RCC 7860 (cell line): ENCODE measurements around the gene RPL41.
A peak's percentile ranks its signal among the peaks of the same experiment; 100 is the strongest.

Experiments used
- DNase-seq: peaks from one replicate; pipeline ENCODE4 v3.0.0-alpha.2; 2015; ENCODE audit warnings: low spot score
- FAIRE-seq: peaks from 2 replicates; lab custom pipeline; 2012; peaks lifted over from hg19 to GRCh38; lab: Jason Lieb, UNC

The RPL41 gene

DNA sequence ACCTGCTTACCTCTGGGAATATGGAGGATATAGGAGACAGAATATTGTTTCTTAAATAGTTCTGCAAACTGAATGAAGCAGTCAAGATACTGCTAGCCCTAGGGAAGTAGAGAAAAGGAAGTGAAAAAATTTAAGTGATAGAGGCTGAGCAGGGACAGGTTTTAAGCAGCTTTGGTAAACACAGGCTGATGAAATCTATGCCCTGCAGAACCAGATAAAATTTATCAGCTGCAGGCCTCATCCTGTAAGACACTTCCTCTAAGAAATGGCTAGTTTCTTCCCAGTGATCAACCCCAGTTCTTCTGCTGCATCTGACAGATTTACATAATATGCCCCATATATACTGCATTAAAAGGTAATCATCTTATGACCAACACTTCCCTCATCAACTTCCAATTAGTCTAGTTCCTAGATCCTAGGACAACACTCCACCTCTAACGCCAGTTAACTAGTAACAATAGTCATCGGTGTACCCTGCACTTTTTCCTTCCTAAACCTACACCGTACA, 10.4 kb downstream of the RPL41 start:
- DNase-seq (no peak), FAIRE-seq (no peak)

DNA sequence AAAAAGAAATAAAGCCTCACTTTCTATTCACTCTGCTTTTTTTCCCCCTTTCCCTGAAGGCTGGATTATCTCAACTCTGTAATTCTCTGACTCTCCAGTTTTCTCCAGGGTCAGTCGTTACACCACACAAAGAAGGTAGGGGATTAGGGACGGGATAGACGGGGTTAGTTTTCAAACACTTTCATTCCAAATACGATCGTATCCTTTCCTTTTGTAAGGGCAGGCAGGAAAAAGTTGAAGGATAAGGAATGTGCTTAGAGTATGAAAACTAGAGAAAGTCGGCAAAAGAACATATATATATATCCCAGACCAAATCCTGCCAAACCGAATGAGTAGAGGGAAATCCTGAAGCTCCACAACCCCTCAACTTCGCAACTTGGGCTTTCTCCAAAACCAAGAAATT, 11.1 kb downstream of the RPL41 start:
- DNase-seq = no peak
- FAIRE-seq = no peak

DNA sequence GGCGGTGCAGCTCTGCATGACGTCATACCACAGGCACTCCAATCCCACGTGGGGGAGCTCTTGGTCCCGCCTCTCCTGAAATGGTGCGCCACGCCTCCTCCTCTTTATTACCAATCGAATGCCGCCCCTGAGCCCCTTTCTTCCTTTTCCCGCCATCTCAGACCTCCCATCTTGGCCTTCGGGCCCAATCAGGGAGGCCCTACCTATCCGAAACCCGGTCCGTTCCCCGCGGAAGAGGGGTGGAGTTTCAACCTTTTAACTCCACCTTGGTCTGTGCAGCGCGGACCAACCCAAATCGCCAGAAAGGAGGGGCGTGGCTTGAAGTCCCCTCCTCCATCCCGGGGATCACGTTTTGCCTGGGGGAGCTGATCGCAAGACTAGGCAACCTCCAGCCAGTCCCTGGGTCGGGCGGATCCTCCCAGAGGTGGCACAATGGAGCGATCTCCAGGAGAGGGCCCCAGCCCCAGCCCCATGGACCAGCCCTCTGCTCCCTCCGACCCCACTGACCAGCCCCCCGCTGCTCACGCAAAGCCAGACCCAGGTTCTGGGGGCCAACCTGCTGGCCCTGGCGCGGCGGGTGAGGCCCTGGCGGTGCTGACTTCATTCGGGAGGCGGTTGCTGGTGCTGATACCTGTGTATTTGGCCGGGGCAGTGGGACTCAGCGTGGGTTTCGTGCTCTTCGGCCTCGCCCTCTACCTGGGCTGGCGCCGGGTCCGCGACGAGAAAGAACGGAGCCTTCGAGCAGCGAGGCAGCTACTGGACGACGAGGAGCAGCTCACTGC, 11.6 kb downstream of the RPL41 start, which contains the start of gene ESYT1:
Gene ESYT1, plus strand, starts transcription at position 380 of the 782 bp plus-strand sequence. Its CDS starts 53 bp downstream, at position 433.
- DNase-seq (peak; percentile 97), FAIRE-seq (peak; percentile 92)

DNA sequence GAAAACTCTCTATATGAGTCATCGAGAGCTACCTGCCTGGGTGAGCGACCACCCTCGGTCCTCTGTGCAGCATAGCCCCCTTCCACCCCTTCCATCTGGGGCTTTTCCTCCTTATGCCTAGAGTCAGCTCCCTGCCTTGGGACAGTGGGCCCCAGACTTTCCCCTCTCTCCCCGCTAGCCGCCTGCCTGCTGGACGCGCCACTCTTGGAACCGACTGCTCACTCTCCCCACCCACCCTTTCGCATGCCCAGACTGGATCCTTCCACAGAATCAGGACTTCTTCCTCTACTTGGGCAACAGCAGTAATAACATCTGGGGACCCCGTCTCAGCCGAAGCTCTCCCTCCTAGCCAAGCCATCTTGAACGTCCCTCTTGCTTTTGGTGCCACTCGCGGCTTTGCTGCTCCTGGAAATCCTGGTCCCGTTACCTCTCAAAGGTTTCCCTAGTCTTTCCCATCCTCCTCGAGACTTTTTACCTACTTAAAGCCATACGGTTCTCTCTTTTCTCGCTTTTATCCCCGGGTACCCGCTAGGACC, 12.3 kb downstream of the RPL41 start:
- FAIRE-seq = no peak
- no peak for DNase-seq

DNA sequence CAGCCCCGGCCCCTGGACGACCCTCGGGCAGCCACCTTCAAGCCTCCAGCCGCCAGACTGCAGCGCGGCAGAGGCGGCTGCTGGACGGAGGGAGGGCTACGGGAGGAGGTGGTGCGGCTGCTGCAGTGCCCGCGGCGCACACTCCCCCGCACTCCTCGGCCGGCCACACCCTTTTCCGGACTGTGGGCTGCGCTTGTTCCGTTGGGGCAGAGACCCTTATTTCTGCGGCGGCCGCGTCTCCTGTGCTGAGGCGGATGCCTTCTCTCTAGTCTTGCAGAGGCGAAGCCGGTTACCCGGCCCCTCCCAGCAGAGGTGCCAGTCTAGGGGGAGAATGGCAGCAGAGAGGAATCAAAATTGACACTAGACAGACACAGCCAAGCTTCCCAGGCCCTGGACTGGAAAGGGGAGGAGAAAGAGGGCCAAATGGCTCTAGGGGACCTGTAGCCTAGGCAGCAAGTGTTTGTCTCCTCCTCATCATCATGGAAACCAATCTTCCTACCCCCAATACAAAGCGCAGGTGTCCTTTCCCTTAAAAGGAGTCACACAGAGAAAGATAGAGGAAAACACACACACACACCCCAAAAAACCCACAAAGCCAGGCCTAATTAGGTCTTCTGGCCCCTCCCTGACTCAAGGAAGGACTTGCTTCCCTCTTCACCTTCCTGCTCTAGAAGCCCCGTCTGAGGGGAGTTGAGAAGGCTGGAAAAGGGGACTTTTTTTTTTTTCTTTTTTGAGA, 12.9 kb downstream of the RPL41 start:
- FAIRE-seq (no peak), DNase-seq (peak; percentile 43)

DNA sequence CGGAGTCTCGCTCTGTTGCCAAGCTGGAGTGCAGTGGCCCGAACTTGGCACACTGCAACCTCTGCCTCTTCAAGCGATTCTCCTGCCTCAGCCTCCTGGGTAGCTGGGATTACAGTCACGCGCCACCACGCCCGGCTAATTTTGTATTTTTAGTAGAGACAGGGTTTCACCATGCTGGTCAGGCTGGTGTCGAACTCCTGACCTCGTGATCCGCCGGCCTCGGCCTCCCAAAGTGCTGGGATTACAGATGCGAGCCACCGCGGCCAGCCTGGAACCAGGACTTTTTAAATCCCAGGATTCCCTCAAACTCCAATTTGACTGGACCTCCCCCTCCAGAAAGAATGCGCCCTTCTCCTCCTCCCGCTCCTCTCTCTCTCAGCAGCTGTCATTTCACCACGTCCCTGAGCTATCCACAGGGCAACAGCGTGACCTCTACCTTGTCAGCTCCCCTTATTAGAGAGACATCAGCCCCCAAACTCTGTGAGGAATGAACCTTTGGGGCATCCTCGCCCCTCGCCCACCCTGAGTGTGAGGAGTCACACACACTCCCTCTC, 13.6 kb downstream of the RPL41 start:
- DNase-seq = no peak
- FAIRE-seq = no peak

DNA sequence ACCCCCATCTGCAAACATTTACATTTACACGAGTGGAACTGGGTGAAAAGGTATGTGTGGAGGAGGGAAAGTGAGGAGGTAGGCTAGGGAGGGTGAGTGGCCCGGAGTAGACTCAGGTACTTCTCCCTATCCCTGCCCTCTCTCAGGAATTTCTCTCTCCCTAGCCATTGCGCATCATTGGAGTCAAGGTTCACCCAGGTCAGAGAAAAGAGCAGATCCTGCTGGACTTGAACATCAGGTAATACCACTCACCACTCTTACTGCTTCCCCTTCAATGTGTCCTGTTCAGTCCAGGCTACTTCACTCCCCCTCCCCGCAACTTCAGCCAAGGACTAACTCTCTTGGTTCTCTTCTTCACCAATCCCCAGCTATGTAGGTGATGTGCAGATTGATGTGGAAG, 14.4 kb downstream of the RPL41 start:
- DNase-seq = no peak
- no peak for FAIRE-seq

DNA sequence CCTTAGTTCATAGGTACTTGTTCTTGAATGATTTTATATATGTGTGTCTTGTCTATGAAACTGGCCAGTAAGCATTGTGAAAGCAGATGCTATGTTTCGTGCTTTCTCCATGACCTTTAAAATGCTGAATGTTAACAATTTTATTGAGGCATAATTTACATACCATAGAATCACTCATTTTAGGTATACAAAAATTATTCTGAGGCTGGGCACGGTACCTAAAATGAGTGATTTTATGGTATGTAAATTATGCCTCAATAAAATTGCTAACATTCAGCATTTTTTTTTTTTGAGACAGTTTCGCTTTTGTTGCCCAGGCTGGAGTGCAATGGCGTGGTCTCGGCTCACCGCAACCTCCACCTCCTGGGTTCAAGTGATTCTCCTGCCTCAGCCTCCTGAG, 18.5 kb downstream of the RPL41 start:
- FAIRE-seq = no peak
- DNase-seq = no peak

DNA sequence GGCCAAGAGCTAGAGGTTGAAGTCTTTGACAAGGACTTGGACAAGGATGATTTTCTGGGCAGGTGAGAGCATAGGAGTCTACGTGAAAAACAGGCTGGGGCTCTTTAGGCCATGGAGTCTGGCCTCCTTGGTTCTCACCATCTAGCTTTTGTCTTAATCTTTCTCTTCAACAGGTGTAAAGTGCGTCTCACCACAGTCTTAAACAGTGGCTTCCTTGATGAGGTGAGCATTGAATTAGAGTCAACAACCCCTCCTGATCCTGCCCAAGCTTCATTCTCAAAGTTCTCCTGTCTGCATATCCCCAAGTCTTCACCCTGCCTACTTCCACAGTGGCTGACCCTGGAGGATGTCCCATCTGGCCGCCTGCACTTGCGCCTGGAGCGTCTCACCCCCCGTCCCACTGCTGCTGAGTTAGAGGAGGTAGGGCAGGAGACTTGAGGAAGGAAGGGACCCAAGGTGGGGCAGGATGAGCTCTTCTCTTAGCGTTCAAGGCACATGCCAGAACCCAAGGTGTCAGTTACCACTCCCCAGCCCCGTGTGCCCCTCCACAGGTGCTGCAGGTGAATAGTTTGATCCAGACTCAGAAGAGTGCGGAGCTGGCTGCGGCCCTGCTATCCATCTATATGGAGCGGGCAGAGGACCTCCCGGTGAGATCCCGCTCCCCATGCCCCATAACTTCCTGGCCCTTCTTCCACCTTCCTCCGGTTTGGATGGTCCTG, 21.6 kb downstream of the RPL41 start:
- DNase-seq (no peak), FAIRE-seq (no peak)

DNA sequence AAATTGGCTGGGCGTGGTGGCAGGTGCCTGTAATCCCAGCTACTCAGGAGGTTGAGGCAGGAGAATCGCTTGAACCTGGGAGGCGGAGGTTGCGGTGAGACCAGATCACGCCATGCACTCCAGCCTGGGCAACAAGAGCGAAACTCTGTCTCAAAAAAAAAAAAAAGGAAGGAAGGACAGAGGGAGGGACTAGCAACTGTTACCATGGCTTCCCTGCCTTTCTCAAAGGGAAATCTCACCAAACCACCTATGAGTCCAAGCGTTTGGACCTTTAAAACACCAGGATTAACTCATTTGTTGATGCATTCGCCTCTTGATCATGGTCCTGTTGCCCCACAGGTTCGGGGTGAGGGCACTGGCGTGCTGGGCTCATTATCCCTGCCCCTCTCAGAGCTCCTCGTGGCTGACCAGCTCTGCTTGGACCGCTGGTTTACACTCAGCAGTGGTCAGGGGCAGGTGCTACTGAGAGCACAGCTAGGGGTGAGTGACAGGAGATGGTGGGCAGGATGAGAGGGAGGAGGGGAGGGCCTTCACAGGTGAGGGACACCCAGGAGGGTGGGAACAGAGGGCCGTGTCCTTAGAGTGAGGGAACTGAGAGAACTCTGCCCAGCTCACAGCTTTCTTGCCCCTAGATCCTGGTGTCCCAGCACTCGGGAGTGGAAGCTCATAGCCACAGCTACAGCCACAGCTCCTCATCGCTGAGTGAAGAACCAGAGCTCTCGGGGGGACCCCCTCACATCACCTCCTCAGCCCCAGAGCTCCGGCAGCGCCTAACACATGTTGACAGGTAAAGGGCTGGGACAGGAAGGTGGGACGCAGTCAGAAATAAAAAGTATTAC, 25.7 kb downstream of the RPL41 start:
- FAIRE-seq = no peak
- no peak for DNase-seq

DNA sequence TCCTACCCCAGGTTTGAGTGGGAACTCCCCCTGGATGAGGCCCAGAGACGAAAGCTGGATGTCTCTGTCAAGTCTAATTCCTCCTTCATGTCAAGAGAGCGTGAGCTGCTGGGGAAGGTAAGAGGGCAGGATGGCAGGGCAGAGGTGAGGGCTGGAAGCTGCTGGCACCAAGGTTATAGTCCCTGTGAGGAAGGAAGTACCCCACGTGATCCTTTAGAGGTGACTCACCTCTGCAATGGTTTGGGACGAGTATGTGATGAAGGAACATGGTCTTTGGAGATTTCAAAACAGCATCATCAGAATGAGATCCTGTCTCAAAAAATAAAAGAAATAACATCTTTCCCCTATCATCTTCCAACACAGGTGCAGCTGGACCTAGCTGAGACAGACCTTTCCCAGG, 26.8 kb downstream of the RPL41 start:
- no peak for DNase-seq
- no peak for FAIRE-seq

DNA sequence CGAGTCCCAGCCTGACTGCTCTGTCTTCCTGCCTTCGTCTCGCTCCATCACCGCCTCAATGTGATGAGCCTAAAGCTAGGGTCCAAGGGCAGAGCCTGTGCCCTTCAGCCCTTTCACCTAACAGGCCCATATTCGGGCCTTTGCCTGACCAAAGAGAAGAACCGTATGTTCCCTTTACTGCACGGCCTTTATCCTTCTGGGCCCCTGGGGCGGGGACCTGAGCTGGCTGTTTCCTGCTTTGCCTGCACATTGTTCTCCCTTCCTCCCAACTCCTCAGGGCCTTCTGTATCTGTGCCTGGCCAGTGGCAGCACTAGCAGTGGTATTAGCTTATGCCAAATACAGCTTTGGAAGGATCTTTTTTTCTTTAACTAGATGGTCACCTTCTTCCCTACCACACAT, 27.4 kb downstream of the RPL41 start:
- DNase-seq (no peak), FAIRE-seq (no peak)

DNA sequence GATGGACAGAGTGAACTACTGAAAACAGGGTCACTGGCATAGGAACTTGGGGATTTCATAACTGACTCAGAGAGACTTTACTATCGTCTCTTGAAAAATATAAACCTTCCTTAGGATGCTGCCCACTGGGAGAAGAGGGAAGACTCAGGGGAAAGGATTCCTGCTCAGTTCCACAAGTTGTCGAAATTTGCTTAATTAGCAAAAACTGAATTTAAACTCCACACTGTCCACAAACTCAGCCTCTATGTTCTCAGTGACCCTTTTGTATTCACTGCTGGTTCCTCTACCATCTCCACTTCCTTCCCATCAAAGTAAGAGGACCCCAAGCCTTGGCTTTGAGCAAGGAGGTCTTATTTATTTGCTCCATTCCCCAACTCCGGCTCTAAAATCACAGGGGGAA, 28.8 kb downstream of the RPL41 start:
- DNase-seq (no peak), FAIRE-seq (no peak)

DNA sequence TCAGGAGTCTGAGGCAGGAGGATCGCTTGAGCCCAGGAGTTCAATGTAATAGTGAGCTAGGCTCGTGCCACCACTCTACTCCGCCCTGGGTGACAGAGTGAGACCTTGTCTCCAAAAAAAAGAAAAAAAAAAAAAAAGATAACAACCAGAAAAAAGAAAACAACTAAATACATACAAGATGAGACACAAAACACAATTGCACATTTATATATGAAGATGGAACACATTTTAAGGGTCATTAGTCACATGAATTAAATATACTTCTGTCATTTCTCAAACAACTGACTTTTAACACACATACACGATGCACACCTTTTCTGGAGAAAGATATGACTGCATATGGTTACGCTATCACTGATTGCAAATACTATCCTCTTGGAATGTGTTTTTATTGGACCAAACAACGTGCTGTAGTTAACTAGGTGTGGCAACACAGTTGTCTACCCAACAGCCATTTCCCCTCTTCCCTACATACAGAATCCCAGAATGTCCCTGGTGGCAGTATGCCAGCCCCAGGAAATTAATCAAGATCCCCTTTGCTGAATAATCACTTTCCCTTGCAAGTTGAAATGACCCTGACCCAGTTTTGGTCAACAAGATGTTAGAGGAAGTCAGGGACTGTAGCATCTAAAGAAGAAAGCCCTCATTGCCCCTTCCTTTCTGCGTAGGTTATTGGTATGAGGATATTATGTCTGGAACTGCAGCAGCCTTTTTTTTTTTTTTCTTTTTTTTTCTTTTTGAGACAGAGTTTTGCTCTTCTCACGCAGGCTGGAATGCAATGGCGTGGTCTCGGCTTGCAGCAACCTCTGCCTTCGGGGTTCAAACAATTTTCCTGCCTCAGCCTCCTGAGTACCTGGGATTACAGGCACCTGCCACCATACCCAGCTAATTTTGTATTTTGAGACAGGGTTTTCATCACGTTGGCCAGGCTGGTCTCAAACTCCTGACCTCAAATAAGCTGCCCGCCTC, 30.3 kb downstream of the RPL41 start:
- FAIRE-seq (no peak), DNase-seq (no peak)

DNA sequence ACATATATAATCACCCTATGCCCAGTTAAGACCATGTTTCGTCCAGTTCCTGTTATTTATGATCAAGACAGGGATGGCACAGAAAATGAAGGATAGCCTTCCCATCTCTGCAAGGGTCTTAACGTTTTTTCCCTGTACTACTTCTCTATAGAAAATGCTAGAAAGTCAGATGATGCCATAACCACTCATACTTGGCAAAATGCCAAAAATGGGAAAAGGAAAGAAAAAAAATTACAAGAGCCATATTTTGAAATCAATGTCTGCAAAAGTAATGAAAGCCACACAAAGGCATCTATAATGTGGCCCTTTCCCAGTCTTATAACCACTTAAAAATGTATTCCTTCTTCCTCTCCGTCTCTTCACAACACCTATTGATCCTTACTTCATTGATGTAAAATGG, 34.1 kb downstream of the RPL41 start:
- DNase-seq (no peak), FAIRE-seq (no peak)

DNA sequence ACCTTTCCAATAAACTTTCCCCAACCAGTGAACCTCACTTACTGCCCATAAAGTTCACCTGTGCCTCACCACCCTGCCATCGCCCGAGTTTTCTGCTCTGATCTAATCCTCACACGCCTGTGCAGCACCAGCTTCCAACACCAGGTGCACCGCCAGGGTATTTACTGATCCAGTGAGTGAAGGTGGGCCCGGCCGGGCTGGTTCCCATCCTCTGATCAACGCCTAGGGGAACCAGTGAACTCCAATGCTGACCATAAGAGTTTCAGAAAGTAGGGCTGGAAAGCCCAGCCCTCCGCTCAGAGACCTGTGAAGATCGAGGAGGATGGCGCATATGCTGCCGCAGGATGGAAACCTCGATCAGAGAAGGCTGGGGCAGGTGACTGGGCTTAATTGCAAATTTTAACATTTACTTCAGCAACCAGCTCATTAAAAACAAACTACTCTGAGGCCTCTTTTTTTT, 35.3 kb downstream of the RPL41 start:
- DNase-seq (peak; percentile 44), FAIRE-seq (no peak)

DNA sequence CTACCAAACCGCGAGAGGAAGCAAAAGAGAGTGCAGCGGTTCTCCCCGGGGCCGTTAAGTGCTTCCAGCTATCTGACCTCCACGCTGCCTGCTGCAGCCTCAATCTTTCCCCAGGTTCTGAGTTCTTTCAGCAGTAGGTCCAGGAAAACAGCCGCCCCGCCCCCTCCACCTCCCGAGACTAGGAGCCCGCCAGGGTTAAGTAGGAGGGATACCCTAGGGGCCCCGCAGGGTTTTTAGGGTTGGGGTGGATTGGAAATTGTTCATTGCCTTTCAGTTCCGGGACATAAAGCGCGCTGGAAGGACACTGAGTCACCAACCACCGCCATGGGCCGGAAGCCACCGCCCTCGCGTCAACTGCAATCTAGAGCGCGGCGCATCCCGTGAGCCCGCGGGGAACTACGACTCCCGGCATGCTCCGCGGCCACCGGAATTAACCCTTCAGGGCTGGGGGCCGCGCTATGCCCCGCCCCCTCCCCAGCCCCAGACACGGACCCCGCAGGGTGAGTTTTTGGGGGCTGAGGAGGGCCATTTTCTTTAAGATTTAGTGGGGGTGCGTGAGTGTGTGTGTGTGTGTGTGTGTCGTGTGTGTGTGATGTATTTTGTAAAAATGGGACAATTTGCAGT, 35.8 kb downstream of the RPL41 start, which contains the start of gene MYL6B:
Gene MYL6B, plus strand, starts transcription at position 456 of the 624 bp plus-strand sequence. CDS start 1,332 bp downstream, outside the sequence.
- FAIRE-seq = peak; percentile 33

More for the DNA sequence above, 35.8 kb downstream of the RPL41 start, which contains the start of gene MYL6B:
- DNase-seq = peak; percentile 80
